Ovary (tissue), 3 donors: ENCODE measurements around the gene TUSC2.

Source experiments
- CTCF ChIP-seq, 3 donors: fragments of 450-650 bp in 2 of 3; fragments of 200-600 bp in 1 of 3; IDR thresholded peaks; one replicate each; pipeline versions ENCODE4 v1.5.1 to v1.8.0; 2016 to 2022; ENCODE audit warnings: antibody characterized with exemption in 3 of 3, mild to moderate bottlenecking in 1 of 3
- EP300 ChIP-seq: sonication (generic); formaldehyde crosslinking; IDR thresholded peaks from one replicate; pipeline ENCODE4 v1.6.1; 2017; ENCODE audit warnings: antibody characterized with exemption
- POLR2A ChIP-seq: fragments of 450-650 bp; IDR thresholded peaks from one replicate; pipeline ENCODE4 v1.6.1; 2017; ENCODE audit warnings: antibody characterized with exemption, mild to moderate bottlenecking, moderate library complexity
- donor health status: DM: no; HTN: no; CAD: no.

- TF ChIP-seq CTCF (IDR thresholded peaks at IDR 0.05) (no peak), EP300 (no peak), POLR2A (no peak)
Measured at GRCh38 chr3:50364573-50365079, 36.6 kb upstream of the TUSC2 start.
